Endothelial cell of umbilical vein (primary cell): Measurements from ENCODE around the gene CEP57.

Experiments used
- CTCF ChIP-seq, 2 donors: IDR thresholded peaks; 1 replicate in 1 of 2; 2 replicates in 1 of 2; pipeline ENCODE4 v1.5.1; 2011; ENCODE audit warnings: low read length in 2 of 2, mild to moderate bottlenecking in 2 of 2, moderate library complexity in 2 of 2, control low read depth in 1 of 2, inconsistent platforms in 1 of 2, low read depth in 1 of 2; ENCODE audit not compliant: insufficient read depth in 1 of 2; ENCODE audit errors: extremely low read depth in 1 of 2
- EZH2 ChIP-seq: IDR thresholded peaks from 2 replicates; pipeline ENCODE4 v1.6.1; 2012; ENCODE audit warnings: borderline replicate concordance, low read depth, mild to moderate bottlenecking, moderate library complexity, low read length, inconsistent platforms; ENCODE audit not compliant: severe bottlenecking
- FOS ChIP-seq: IDR thresholded peaks from 2 replicates; pipeline ENCODE4 v1.6.1; 2011; ENCODE audit warnings: mild to moderate bottlenecking, low read length, moderate library complexity, borderline replicate concordance; ENCODE audit not compliant: insufficient read depth
- JUN ChIP-seq: IDR thresholded peaks from 2 replicates; pipeline ENCODE4 v1.6.1; 2011; ENCODE audit warnings: borderline replicate concordance, low read depth; ENCODE audit not compliant: insufficient read length, insufficient read depth
- POLR2A ChIP-seq: IDR thresholded peaks from 2 replicates; pipeline ENCODE4 v1.6.1; 2012; ENCODE audit warnings: low read depth, mild to moderate bottlenecking, control low read depth, low read length
- POLR2AphosphoS5 ChIP-seq: IDR thresholded peaks from 2 replicates; pipeline ENCODE4 v1.6.1; 2012; ENCODE audit warnings: low read depth, mild to moderate bottlenecking, control low read depth, low read length, moderate library complexity; ENCODE audit not compliant: insufficient read depth

- TF ChIP-seq POLR2AphosphoS5, result no peak
- TF ChIP-seq EZH2, result no peak
- TF ChIP-seq CTCF (IDR thresholded peaks at IDR 0.05; ENCODE audit: extremely low read depth in 1 of 2, insufficient read depth in 1 of 2, low read depth in 1 of 2, low read length in 2 of 2), result no peak
- TF ChIP-seq POLR2A, result no peak
- no peak for TF ChIP-seq JUN
- no peak for TF ChIP-seq FOS
Observed at GRCh38 chr11:95803973-95804372, 13.7 kb downstream of the CEP57 start.
